Measurements from ENCODE around the gene GMPPB.
"Not testable (repeated sequence)": the region's sequence is repeated elsewhere in the genome, so short reads cannot be mapped to it uniquely, and the experiment has no call there.

The GMPPB gene

DNA sequence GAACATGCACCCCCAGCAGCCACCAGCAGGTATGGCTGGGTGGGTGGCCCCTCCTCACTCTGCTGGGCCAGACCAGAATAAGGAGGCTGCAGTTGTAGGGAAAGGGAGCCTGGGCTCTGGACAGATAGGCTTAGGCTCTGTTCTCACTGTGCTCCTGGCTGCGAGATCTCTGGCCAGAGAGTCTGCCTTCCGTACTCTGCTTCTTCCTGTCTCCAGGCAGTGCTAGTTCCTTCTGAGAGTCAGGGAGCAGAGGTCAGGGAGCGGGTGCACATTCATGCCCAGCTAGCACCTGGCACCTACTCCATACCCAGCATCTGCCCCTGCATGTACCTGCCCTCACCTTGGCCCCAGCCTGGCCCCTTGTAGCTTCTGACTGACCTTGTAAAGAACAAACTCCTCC lies 32.3 kb downstream of the GMPPB start:
- not testable (repeated sequence) for DNase-seq (ENCODE audit: low read depth, low spot score)

DNA sequence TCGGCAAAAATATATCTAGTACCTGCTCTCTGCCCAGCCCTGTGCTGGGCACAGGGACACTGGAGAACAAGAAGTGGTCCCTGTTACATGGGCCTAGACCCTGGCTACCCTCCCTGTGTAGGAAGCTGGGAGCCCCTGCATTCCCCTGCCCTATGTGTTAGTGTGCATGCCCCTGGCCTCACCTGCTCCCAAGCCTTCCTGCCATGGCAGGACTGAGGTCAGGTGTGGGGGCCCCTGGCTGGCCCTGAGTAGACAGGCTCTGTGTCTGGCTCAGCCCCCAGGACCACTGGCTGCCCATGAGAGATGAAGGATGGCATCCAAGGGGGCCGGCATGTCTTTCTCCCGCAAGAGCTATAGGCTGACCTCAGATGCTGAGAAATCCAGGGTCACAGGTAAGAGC lies 32.9 kb downstream of the GMPPB start:
- DNase-seq (ENCODE audit: low read depth, low spot score) = not testable (repeated sequence)

DNA sequence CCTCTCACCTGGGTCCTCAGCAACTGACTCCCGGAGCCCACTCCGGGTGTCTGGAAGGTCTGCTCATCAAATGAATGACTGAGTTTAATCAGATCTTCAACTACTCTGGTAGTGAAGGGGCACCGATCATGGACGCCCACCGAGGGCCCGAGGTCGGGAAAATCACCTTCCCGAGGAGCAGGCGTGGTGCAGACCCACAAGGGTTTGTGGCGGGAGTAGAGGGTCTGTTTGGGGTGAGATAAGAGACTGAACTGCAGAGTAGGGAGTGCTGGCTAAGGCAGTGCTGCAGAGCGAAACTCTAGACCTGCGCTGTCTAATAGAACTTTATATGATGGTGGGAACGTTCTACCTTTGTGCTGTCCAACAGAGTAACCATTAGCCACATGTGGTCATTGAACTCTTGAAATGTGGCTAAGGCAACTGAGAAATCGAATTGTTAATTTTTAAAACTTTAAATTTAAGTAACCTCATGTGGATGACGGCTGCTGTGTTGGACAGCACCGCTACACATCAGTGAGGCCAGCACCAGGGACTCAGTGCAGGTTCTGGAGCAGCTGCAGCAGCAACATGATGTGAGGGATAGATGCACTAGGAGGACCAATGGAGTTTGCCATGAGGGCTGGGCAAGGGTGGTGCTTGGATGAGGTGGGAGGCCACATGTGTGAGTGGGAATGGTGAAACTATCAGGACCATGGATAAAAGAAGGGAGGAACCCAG lies 33.7 kb downstream of the GMPPB start:
- DNase-seq (ENCODE audit: low read depth, low spot score) = not testable (repeated sequence)

DNA sequence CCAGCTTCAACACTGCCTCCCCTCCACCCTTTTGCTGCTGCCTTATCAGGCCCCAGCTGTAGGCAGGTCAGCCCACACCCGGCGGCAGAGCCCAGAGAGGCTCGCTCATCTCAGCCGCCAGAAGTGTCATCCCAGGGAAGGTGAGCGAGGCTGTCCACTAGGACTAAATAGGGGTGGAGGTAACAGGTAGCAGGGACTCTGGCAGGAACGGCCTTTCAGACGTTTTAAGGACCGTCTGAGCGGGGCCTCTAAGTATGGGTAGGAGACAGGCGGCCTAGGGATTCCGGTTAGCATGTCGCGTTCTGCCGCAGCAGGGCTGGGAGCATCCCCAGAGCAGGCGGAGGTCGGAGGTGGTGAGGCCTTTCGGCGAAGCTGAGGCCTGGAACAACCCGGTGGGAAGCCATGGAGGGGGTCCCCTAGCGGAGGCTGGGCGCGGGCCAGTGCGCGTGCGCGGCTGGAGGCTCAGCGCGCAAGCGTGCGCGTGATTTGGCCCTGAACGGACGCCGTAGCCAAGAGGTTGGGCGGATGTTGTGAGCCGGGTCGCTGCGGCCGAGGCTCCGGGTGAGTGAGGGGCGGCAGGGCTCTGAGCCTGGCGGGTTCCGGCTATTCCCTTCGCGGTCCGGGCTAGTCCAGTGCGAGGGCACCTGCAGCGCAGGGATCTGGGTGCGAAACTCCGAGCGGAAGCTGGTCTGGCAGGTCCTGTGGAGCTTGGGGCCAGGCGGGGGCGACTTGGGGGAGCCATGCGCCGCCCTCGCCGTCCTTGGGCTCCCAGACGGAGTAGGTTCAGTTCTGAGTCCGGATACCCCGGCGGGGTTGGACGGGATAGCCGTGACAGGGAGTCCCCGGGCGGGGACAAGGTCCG lies 34.5 kb downstream of the GMPPB start, which contains the start of the genes MST1 and RNF123:
TSS of gene MST1 (minus strand) at position 429 of the 862 bp plus-strand sequence. CDS start 783 bp downstream, outside the sequence.
TSS of gene RNF123 (plus strand) at position 512 of the 862 bp plus-strand sequence. CDS start 1,609 bp downstream, outside the sequence.
- peak; percentile 77 for DNase-seq (ENCODE audit: low read depth, low spot score)

DNA sequence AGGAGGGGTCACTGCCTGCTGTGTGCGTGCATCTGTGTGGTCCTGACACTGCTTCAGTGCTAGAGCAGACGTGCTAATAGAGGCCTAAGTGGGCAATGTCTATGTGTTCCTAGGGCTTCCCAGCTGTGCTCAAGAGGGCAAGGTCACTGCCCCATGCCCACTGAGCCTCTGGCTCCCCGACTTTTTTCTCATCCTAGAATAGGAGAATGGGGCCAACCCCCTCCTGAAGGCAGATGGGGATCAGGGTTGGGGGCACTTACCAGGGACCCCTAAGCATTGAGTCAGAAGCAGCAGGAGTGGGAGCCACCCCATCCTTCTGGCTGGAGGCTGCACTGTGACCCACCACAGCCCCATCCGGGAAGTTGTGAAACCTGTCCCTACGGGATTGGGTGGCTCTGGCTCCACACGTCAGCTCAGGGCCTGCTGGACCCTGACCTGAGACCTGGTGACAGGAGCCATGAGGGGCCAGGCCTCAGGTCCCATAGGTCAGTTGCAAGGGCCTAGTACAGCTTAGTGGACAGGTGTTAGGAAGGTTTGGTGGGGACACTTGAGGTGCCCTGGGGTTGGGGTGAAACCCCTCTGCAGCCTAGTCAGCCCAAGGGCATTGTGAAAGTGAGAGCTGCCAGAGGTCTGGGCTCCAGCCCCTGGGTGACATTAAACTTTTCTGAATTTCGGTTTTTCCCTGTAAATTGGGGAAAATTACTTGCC lies 35.3 kb downstream of the GMPPB start:
- not testable (repeated sequence) for DNase-seq (ENCODE audit: low read depth, low spot score)

DNA sequence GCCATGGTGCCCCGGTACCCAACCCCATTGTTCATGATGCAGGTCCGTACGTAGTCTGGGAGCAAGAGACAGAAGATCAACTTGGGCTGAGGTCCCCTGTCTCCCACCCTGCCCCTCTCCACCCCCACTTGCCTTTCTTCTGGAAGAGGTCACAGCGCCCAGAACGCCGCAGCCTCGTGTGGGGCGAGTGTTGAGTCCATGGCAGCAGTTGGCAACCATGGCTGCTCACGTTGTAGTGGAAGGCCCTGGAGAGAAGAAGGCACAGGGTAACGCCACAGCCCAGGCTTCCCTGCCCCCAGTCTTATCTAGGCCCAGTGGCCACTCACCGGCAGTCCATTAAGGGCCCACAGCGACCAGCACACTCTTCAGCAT lies 36.3 kb downstream of the GMPPB start:
- not testable (repeated sequence) for DNase-seq (ENCODE audit: low read depth, low spot score)

DNA sequence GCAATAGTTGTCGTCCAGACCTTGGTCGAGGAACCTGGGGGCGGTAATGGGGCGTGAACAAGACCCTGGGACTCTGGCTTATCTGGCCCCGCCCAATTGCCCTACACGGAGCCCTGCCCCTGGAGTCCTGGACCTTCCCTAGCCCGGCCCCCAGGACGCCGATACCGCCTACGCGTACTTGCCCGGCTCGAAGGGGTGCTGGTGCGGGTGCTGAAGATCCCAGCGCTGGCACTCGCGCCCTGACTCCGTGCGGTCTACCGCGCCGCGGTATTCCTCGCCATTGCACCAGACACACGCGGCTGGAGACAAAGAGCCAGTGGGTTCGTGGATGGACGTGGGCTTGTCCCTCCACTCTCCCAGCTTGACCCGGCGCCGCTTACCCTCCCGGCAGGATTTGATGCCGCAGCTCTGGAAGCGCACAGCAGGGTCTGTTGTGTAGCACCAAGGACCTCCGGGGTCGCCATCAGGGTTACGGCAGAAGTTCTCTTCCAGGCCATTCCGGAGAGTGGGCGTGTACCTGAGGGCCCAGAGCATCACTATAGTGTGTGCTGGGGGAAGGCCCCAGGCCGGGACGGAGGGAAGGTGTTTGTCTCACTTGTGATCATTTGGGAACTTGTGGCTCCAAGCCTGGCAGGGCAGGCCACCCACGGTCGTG lies 36.9 kb downstream of the GMPPB start:
- DNase-seq (ENCODE audit: low read depth, low spot score) = peak; percentile 11

DNA sequence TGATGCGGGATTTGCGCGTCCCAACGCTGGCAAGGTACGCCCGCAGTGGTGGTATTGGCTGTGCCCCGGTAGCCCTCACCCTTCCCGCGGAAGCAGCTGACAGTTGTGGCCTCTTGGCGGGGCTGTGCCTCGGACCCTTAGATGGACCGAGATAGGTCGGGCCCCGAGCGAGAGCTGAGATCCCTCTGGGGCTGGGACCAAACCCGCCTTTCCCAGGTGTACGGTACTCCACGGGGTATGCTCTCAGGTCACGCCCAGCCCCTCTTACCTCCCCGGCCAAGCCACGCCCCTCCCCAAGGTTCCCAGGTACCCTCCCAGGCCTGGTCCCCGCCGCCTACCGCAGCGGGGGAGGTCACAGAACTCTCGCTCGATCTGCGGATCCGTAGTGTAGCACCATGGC lies 37.4 kb downstream of the GMPPB start:
- DNase-seq (ENCODE audit: low read depth, low spot score) = not testable (repeated sequence)

DNA sequence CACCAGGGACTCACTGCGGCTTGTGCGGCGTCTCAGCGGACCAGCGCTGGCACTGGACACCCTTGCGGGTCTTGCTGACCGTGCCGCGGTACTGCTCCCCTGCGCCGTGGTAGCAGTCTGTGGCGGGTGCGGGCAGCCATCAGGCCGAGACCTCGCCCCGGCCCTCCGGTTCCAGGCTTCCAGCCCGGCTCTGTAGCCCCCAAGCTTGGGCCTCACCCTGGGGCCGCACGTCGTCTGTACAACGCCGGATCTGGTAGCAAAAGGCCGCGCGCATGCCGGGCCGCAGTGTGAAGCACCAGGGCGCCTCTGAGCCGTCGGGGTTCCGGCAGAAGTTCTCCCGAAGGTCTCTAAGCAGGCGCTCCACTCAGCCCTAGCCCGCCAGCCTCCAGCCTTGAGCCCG lies 37.9 kb downstream of the GMPPB start:
- not testable (repeated sequence) for DNase-seq (ENCODE audit: low read depth, low spot score)

DNA sequence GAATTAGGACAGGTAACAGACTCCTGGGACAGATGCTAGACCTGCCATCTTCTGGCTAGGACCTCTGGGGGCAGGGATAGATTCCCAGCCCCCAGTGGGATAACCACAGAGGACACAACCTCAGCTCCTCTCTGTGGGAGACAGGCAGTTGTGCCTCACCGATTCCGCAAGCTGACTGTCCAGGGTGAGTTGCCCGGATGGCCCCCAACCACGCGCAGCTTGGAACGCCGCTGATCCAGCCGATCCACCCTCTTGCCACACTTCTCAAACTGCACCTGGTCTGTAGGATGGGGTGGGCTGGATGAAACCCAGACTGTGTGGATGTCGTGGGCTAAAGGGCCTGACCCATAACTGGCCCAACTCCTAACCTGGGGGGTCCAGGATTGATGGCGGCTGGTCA lies 38.6 kb downstream of the GMPPB start:
- DNase-seq (ENCODE audit: low read depth, low spot score) = not testable (repeated sequence)

DNA sequence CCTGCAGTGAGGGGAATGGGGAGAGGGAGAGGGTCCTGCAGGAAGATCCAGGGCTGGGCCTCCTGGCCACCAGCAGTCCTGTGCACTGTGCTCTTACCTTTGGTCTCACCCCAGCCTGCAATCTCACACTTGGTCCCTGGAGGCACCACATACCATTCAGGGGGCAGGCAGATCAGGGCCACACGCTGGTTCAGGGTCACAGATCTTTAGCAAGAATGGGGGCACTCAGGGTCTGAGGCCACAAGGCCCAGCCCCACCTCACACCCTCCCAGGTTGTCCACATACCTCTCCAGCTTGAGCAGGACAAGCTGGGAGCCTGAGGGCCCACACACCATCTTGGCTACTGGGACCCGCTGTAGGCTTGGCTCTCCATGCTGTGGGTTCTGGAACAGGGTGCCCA lies 39.3 kb downstream of the GMPPB start:
- DNase-seq (ENCODE audit: low read depth, low spot score) = not testable (repeated sequence)

DNA sequence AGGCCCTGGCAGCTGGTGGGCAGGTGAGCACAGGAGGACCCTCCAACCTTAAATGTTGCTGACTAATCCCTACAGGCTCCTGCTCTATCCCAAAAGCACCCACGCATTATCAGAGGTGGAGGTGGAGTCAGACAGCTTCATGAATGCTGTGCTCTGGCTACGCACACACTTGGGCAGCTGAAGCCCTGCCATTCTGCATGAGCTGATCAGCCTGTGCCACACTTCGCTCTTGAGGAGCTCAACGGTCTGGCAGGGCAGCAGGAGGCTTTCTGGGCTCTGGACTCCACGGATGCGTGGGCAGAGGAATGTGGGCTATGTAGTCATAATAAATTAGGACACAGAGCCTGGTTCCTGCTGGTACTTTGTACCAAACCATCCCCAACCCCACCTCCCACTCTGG lies 40.6 kb downstream of the GMPPB start:
- DNase-seq (ENCODE audit: low read depth, low spot score) = no peak

DNA sequence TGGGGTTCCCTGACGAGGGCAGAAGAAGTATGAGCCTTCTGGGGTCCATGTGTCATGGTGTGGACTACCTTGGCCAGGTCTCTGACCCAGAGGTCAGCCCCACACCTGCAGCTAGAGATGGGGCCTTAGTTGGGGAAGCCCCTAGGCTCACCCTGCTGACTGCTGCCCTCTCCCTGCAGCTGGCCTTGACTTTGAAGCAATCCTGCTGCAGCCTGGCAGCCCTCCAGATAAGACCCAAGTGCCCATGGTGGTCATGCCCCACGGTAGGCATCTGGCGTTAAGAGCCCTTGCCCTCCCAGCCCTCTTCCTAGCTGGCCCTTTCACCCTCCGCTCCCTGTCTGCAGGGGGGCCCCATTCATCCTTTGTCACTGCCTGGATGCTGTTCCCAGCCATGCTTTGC lies 42.2 kb downstream of the GMPPB start:
- no peak for DNase-seq (ENCODE audit: low read depth, low spot score)

DNA sequence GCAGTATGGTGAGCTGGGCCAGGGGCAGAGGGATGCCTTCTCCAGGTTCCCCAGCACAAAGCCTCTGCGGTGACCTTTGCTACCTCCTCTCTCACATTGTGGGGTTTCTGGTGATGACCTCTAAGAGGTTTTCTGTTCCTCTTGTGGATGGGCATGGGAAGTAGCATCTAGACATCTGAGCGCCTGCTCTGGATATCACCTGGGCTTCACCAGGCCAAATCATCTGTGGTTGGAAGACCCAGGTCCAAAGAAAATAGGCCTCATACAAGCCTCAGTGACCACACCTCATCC lies 42.6 kb downstream of the GMPPB start:
- DNase-seq (ENCODE audit: low read depth, low spot score) = no peak

DNA sequence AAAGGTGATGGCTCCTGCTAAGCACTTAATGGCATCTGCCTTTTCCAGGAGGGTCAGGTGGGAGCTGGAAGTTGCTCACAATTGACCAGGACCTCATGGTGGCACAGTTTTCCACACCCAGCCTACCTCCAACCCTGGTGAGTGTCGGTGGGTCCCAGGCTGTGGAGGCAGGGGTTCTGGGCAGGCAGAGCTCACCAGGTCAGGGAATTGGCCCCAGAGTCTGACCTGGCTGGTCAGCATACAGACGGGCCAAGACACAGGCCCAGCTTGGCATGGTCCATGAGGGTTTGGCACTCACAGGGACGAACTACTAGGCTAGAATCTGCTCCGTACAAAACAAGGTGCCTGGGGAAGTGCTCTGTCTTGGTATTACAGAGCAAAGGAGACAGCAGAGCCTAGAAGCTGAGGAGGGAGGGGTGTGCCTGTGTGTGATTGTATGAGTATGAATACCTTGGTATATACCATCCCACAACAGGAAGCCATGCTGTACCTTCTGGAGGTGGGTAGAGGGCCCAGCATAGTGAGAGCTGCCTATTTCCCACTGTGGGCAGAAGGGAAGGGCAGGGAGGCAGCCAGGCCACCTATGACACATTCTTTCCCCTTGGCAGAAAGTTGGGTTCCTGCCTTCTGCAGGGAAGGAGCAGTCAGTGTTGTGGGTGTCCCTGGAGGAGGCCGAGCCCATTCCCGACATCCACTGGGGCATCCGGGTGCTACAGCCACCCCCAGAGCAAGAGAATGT lies 43.1 kb downstream of the GMPPB start:
- no peak for DNase-seq (ENCODE audit: low read depth, low spot score)

DNA sequence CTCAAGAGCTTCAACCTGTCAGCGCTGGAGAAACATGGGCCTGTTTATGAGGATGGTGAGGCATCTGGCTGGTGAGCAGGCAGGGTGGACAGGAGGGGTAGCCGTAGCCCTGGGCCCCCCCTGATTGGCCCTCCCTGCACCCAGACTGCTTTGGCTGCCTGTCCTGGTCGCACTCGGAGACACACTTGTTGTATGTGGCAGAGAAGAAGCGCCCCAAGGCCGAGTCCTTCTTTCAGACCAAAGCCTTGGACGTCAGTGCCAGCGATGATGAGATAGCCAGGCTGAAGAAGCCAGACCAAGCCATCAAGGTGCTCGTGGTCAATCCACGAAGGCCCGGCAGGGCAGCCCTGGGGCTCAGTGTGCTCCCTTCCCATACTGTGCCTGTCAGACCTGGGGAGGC lies 47.8 kb downstream of the GMPPB start:
- no peak for DNase-seq (ENCODE audit: low read depth, low spot score)

DNA sequence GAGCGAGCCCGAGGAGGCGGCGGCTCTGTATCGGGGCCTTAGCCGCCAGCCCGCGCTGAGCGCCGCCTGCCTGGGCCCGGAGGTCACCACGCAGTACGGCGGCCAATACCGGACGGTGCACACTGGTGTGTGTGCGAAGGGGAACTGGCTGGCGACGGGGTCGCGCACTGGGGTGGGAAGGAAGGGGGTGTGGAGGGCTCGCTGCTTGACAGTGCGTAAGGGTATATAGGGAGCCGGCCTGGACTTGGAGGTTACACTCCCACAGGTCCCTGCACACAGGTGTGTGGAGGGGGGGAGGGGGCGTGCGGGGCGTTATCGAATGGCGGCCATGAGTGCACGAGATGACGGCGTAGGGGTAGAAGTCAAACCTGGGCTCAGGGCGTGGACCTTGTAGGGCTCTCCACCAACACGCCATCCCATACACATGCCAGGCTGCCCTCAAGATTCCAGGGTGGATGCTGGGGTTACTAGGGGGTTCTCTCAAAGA lies 49.2 kb downstream of the GMPPB start:
- DNase-seq (ENCODE audit: low read depth, low spot score) = no peak

DNA sequence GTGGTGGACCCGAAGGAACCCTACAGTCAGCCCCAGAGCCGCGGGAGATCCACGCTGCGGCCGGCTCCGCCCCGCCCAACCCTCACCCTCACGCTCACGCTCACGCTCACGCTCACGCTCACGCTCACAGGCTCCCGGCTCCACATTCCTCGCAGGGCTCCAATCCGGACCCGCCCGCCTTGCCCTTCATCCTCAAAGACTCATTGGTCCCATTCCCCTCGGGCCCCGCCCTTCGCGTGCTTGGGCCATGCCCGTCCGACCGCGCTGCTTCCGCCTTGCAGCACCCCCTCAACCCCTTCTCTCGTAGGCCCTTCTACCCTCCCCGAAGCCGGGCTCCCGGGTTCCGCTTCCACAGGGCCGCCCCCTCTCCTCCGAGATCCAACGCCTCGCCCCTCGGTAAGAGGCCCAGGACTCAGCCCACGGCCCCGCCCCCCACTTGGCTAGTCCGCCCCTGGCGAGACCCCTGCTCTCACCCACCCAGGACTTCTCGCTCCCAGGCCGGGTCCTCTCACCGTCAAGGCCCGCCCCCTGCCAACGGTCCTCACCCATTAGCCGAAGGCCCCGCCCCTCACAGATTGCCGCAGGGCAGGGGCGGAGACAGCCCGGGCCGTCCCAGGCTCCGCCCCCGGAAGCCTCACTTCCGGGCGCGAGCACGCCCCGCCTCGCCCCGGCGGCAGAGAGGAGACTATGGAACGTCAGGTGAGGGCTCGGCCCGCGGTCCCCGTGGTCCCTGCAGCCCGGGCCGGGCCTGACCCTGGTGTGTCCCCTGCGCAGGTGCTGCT lies 49.8 kb downstream of the GMPPB start, which contains the start of gene APEH:
TSS of gene APEH (plus strand) at position 637 of the 782 bp plus-strand sequence. CDS start at position 688, 51 bp downstream.
- peak; percentile 96 for DNase-seq (ENCODE audit: low read depth, low spot score)

DNA sequence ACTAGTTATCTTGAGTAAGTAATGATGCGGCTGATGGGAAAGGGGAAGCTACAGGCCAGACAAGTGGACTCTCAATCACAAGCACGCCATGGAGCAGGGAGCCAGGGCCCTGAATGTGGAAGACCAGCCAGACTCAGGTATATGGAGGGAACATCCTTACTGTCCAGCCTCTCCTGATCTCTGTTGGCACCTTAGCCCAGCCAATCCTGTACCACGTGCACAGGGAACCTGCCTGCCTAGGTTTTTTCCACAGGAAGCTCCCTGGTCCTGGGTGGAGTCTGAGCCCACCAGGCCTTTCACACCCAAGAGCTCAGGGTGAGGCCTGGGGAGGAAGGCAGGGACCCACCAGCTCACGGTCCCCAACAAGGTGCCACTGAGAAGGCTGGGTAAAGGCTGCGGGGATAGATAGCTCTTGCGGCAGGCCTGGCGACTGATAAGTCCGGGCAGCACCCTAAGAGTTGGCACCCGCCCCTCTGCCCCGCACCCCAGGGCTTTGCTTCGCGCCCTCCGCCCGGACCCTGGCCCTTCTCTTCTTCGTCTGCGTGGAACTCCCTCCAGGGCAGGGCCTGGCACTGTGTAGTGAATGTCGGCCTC lies 50.5 kb downstream of the GMPPB start:
- DNase-seq (ENCODE audit: low read depth, low spot score) = no peak

Measured in activated naive CD8-positive, alpha-beta T cell treated with anti-CD3 and anti-CD28 coated beads, Interleukin-2, amount 50 U/mL, for 16 hours (primary cell).